Endodermal cell (in vitro differentiated cells): ENCODE data around the gene TBX20. TPM values are rescaled to one million over a fixed set of nuclear protein-coding genes. Genes with fewer than 3 reads are reported as not detected.

ENCODE experiments used
- DNase-seq: peaks from one replicate; pipeline ENCODE4 v3.0.0-alpha.2; 2017
- H3K27ac ChIP-seq: 2 replicates; pipeline ENCODE4 v1.5.1; 2013; ENCODE audit warnings: mild to moderate bottlenecking, low read depth, low read length, moderate library complexity
- H3K27me3 ChIP-seq: 2 replicates; pipeline ENCODE4 v1.6.1; 2013; ENCODE audit warnings: mild to moderate bottlenecking, low read length, moderate library complexity; ENCODE audit not compliant: insufficient read depth, control insufficient read depth, poor library complexity, severe bottlenecking
- H3K36me3 ChIP-seq: 2 replicates; pipeline ENCODE4 v1.7.0; 2013; ENCODE audit warnings: mild to moderate bottlenecking, low read length, moderate library complexity; ENCODE audit not compliant: control insufficient read depth, insufficient read depth
- H3K4me1 ChIP-seq: one replicate; pipeline ENCODE4 v1.7.0; 2013; ENCODE audit warnings: low read length; ENCODE audit not compliant: control insufficient read depth, insufficient read depth
- H3K4me3 ChIP-seq: 2 replicates; pipeline ENCODE4 v1.5.1; 2013; ENCODE audit warnings: mild to moderate bottlenecking, low read length, moderate library complexity
- H3K9ac ChIP-seq: 2 replicates; pipeline ENCODE4 v1.6.1; 2013; ENCODE audit warnings: mild to moderate bottlenecking, low read length, moderate library complexity; ENCODE audit not compliant: poor library complexity, severe bottlenecking; ENCODE audit errors: extremely low read depth
- H3K9me3 ChIP-seq: 2 replicates; pipeline ENCODE4 v1.6.1; 2013; ENCODE audit warnings: mild to moderate bottlenecking, low read length, moderate library complexity; ENCODE audit not compliant: control insufficient read depth
- H3K27ac Mint-ChIP-seq: 2 replicates; pipeline ENCODE4 v1.8.0; 2020; ENCODE audit warnings: mixed read lengths
- H3K27me3 Mint-ChIP-seq: 2 replicates; pipeline ENCODE4 v1.8.0; 2021; ENCODE audit warnings: mild to moderate bottlenecking, mixed read lengths; ENCODE audit not compliant: insufficient read depth
- H3K36me3 Mint-ChIP-seq: 2 replicates; pipeline ENCODE4 v1.8.0; 2020; ENCODE audit warnings: low read depth, mixed read lengths
- H3K4me1 Mint-ChIP-seq: 2 replicates; pipeline ENCODE4 v1.8.0; 2020; ENCODE audit warnings: mixed read lengths
- H3K4me3 Mint-ChIP-seq: 2 replicates; pipeline ENCODE4 v1.8.0; 2020; ENCODE audit warnings: mild to moderate bottlenecking, moderate library complexity, mixed read lengths
- H3K9me3 Mint-ChIP-seq: 2 replicates; pipeline ENCODE4 v1.8.0; 2020; ENCODE audit warnings: mild to moderate bottlenecking, mixed read lengths
- WGBS, 2 experiments: methylation state at CpG; one replicate each; pipeline versions ENCODE4 v1.1.5 to v1.1.7; 2013; ENCODE audit warnings: missing lambda C conversion rate in 2 of 2, mixed read lengths in 1 of 2; ENCODE audit not compliant: insufficient coverage in 1 of 2, insufficient read length in 1 of 2; 5-methylcytosine and 5-hydroxymethylcytosine counted together
- total RNA-seq, 2 donors: library from RNA; stranded (reverse); fragmentation: NEBNext Ultra II Directional in 1 of 2; extraction: Animal tissue kit (Norgen Biotek cat#: 25700) in 1 of 2; gene quantifications; 2 replicates in 1 of 2; 3 replicates in 1 of 2; pipeline ENCODE4 v1.2.1, GENCODE V29; 2021
- TF ChIP-seq, protein P1 (sequence below): fragments of 200-600 bp; sonication (generic); conservative IDR thresholded peaks from 2 replicates; pipeline ENCODE4 v1.5.0; 2021; ENCODE audit warnings: antibody characterized with exemption, mild to moderate bottlenecking

Gene TBX20
- total RNA-seq, 2 donors from 2014 or later: 18.6 to 35.2 TPM

DNA sequence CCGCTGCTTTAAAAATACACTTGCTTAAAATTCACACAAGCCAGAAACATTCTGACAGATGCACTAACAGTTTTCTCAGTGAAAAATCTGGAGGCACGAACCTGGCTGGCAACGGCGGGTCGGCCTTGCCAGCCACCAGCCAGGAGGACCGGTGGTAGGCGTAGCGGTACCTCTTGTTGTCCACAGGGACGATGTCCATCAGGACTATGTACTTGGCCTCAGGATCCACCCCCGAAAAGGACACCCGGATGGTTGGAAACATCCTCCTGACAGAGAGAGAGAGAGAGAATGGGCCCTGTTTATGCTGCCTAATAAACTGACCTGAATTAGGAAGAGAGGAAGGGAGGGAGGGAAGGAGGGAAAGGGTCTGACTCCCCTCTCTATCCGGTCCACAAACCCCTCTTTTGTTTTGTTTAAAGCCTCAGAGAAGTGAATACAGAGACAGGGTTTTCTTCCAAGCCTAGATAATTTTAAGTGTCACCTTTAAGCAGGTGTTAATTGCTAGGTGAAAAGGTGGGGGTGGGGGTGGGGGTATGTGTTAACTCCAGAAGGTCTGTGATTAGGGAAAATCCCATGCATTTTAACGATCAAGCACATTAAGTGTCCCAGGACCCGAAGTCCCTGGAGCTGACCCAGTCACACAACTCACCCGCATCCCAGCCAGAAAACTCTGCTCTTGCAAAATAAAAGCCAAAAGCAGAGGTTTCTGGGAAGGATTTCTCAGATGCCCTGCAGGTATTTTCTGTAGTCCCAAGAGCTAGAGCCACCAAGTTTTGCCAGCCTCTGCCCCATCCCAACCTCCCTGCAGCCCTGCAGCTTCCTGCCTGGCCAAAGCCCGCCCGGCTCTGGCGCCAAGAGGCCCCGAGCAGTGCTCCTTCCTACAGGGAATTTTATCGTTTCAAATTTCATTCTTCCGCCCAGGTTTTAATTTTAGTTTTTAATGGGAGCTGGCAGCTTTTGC is 5.0 kb downstream of the TBX20 start:
- Histone ChIP-seq H3K9me3 (no peaks in the 10 kb centered on the region), H3K4me1 (peaks cover 12% of the 10 kb centered on the region), H3K9ac (no peak overlapping the region), H3K27ac (no peak overlapping the region), H3K36me3 (peaks cover 27% of the 10 kb centered on the region), H3K27me3 (peaks cover 55% of the 10 kb centered on the region), H3K4me3 (peak overlapping the region; percentile 85)
- H3K27ac Mint-ChIP-seq: peak overlapping the region; percentile 71
- H3K4me3 Mint-ChIP-seq: peak overlapping the region; percentile 92
- H3K4me1 Mint-ChIP-seq: peaks cover 52% of the 10 kb centered on the region
- H3K9me3 Mint-ChIP-seq: no peaks in the 10 kb centered on the region
- WGBS, 2 experiments: 1 to 5% methylated on average over 11 to 20 of the region's 21 CpGs
- peaks cover 30% of the 10 kb centered on the region for H3K36me3 Mint-ChIP-seq
- peak; percentile 83 for DNase-seq
- H3K27me3 Mint-ChIP-seq: peaks cover 47% of the 10 kb centered on the region
- TF ChIP-seq, protein P1, sequence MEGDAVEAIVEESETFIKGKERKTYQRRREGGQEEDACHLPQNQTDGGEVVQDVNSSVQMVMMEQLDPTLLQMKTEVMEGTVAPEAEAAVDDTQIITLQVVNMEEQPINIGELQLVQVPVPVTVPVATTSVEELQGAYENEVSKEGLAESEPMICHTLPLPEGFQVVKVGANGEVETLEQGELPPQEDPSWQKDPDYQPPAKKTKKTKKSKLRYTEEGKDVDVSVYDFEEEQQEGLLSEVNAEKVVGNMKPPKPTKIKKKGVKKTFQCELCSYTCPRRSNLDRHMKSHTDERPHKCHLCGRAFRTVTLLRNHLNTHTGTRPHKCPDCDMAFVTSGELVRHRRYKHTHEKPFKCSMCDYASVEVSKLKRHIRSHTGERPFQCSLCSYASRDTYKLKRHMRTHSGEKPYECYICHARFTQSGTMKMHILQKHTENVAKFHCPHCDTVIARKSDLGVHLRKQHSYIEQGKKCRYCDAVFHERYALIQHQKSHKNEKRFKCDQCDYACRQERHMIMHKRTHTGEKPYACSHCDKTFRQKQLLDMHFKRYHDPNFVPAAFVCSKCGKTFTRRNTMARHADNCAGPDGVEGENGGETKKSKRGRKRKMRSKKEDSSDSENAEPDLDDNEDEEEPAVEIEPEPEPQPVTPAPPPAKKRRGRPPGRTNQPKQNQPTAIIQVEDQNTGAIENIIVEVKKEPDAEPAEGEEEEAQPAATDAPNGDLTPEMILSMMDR: no peak

DNA sequence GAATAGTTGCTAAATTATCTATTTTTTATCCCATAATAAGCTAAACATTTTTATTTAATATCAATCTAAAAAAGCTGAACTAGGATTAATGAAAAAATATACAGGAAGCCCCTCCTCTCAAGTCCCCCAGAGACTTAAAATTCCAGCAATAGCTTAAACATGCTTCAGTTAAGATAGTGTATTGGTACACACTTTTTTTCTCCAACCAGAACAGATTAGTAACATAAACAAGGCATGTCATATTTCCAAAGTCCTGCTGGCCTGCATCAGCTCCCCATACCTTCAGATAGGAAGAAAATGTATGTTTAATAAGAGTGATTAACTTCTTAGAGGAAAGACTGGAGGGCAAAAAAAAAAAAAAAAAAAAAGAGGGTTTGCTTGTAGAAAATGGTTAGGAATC is 7.1 kb downstream of the TBX20 start:
- Mint-ChIP-seq H3K4me1 (peaks cover 39% of the 10 kb centered on the region), H3K27ac (no peak overlapping the region), H3K27me3 (peaks cover 28% of the 10 kb centered on the region), H3K9me3 (no peaks in the 10 kb centered on the region), H3K4me3 (peak overlapping the region; percentile 6), H3K36me3 (peaks cover 41% of the 10 kb centered on the region)
- H3K27me3 ChIP-seq: peaks cover 35% of the 10 kb centered on the region
- H3K9me3 ChIP-seq: no peaks in the 10 kb centered on the region
- TF ChIP-seq, protein P1: no peak
- no peak overlapping the region for H3K9ac ChIP-seq
- H3K4me3 ChIP-seq: no peak overlapping the region
- no peak overlapping the region for H3K27ac ChIP-seq
- no peak for DNase-seq
- H3K36me3 ChIP-seq: peaks cover 46% of the 10 kb centered on the region
- peaks cover 12% of the 10 kb centered on the region for H3K4me1 ChIP-seq

DNA sequence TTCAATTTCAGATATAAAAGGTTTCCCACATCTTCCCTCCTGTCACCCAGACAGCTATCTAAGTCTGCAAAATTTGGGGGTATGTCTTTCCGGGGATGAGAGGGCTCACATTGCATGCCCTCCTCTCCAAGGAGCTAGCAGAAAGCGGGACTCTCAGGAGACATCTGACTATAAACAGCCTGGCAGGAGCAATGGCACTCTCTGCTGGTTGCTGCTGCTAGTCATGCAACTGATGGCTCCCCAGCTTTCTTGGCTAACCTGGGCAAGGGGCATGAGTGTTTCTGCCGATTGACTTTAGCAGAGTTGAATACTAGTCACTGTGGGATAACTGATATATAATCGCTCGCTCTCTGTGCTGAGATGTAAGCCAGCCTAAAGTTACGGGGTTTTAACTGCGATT is 12.0 kb downstream of the TBX20 start:
- Histone ChIP-seq H3K36me3 (peaks cover 79% of the 10 kb centered on the region), H3K4me3 (no peak overlapping the region), H3K27ac (no peak overlapping the region), H3K4me1 (peaks cover 6% of the 10 kb centered on the region), H3K9ac (no peak overlapping the region), H3K27me3 (no peaks in the 10 kb centered on the region), H3K9me3 (no peaks in the 10 kb centered on the region)
- no peaks in the 10 kb centered on the region for H3K9me3 Mint-ChIP-seq
- no peak overlapping the region for H3K27ac Mint-ChIP-seq
- H3K4me3 Mint-ChIP-seq: no peak overlapping the region
- 65 to 86% methylated on average over 6 to 7 of the region's 7 CpGs for WGBS, 2 experiments
- peak; percentile 59 for DNase-seq
- H3K36me3 Mint-ChIP-seq: peaks cover 64% of the 10 kb centered on the region
- peaks cover 1% of the 10 kb centered on the region for H3K27me3 Mint-ChIP-seq
- TF ChIP-seq, protein P1: peak; percentile 33
- H3K4me1 Mint-ChIP-seq: peaks cover 1% of the 10 kb centered on the region
